ENCODE measurements around the gene SPIN1. TPM values are rescaled to one million over a fixed set of nuclear protein-coding genes. Genes with fewer than 3 reads are reported as not detected.
A peak's percentile ranks its signal among the peaks of the same experiment; 100 is the strongest.

The SPIN1 gene
- total RNA-seq, 4 donors from 2014 or later, result 5.5 to 11.9 (median 6.6) TPM

DNA sequence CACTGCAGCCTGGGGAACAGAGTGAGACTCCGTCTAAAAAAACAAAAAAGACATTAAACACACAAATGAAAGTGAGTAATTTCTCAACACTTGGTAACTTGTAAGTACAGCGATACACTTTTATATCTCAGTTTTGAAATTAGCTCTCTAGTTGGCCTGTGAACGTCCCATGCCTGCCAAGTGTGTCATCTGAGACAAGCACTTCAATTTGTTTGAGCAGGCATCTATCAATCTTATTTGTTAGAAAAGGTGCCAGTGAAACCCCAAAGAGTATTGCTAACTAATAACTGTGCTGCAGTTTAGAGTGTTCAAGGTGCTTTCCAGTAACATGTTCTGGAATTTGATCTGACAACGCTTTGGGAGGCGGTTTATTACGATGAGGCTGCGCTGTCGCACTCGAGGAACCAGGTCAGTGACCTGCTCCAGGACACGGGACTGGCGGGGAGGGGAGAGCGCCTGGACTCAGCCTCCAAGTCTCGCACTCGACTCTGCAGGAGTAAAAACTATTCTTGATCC lies 1.1 kb upstream of the SPIN1 start:
- DNase-seq, result peak in 1 of 2 donors; percentile 21
- no peak for ATAC-seq
- in situ Hi-C loops (cut with MboI; ENCODE audit: low sequenced_read_pairs in 4 of 4) (no loop called here), intact Hi-C loops (cut with DNase I; ENCODE audit: low total_unique reads) (no loop called here)
- H3K4me3 ChIP-seq, result peak overlapping the region; percentile 59 to 70 (median 63)
- no peaks in the 10 kb centered on the region for H3K9me3 ChIP-seq
- H3K27ac ChIP-seq, result peak overlapping the region in 3 of 4 donors; percentile 16 to 70 (median 64)
- TF ChIP-seq, protein P1, sequence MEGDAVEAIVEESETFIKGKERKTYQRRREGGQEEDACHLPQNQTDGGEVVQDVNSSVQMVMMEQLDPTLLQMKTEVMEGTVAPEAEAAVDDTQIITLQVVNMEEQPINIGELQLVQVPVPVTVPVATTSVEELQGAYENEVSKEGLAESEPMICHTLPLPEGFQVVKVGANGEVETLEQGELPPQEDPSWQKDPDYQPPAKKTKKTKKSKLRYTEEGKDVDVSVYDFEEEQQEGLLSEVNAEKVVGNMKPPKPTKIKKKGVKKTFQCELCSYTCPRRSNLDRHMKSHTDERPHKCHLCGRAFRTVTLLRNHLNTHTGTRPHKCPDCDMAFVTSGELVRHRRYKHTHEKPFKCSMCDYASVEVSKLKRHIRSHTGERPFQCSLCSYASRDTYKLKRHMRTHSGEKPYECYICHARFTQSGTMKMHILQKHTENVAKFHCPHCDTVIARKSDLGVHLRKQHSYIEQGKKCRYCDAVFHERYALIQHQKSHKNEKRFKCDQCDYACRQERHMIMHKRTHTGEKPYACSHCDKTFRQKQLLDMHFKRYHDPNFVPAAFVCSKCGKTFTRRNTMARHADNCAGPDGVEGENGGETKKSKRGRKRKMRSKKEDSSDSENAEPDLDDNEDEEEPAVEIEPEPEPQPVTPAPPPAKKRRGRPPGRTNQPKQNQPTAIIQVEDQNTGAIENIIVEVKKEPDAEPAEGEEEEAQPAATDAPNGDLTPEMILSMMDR (IDR thresholded peaks at IDR 0.05 in 4 of 5, conservative IDR thresholded peaks at IDR 0.05 in 1 of 5), result no peak
- no peak for TF ChIP-seq POLR2A (IDR thresholded peaks at IDR 0.05)
- no peaks in the 10 kb centered on the region for H3K36me3 ChIP-seq
- no peaks in the 10 kb centered on the region for H3K4me1 ChIP-seq
- H3K27me3 ChIP-seq, result peaks cover 0 to 6% (median 0%) of the 10 kb centered on the region in 3 donors

DNA sequence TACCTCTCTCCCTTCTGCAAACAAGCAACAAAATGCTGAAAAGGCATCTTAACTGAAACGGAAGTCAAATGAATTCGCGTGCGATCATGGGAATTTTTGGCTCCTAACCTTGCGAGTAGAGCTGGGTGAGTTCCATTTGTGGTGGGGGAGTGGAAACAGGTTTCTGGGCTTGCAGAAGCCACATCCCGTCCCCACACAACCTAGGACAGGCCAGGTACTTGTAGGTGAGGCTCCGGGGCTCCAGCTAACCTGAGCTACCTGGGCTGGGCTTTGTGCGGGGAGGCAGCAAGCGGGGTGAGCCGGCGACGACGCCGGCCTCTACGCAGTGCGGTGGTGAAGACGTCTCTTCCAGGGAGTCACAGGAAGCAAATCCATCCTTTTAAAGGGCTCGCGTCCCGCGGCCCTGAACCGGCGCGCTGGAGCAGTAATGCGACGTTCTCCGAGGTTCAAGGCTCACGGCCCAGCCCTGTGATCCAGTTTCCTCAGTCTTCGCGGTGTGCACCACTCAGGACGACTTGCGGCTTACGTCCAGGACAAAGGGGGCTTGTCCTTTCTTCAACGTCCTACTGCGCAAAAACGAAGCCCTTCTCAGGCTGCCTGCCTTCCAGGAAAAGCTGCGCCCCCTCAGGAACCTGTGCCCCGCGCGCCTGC lies 567 bp upstream of the SPIN1 start:
- peak overlapping the region; percentile 59 to 70 (median 63) for H3K4me3 ChIP-seq
- TF ChIP-seq, protein P1 (IDR thresholded peaks at IDR 0.05 in 4 of 5, conservative IDR thresholded peaks at IDR 0.05 in 1 of 5), result no peak
- no peak for TF ChIP-seq POLR2A (IDR thresholded peaks at IDR 0.05)
- DNase-seq (no peak), ATAC-seq (peak; percentile 38 to 57)
- H3K4me1 ChIP-seq, result no peaks in the 10 kb centered on the region
- in situ Hi-C loops (cut with MboI; ENCODE audit: low sequenced_read_pairs in 4 of 4), result no loop called here
- peak overlapping the region; percentile 48 to 70 (median 62) for H3K27ac ChIP-seq
- no peaks in the 10 kb centered on the region for H3K36me3 ChIP-seq
- intact Hi-C loops (cut with DNase I; ENCODE audit: low total_unique reads), result loop anchor here (2.0 kb wide), 1 partner anchor 661 kb away; the partner anchor contains the start of gene CTSL
- peaks cover 0 to 6% (median 0%) of the 10 kb centered on the region in 3 donors for H3K27me3 ChIP-seq
- no peaks in the 10 kb centered on the region for H3K9me3 ChIP-seq

DNA sequence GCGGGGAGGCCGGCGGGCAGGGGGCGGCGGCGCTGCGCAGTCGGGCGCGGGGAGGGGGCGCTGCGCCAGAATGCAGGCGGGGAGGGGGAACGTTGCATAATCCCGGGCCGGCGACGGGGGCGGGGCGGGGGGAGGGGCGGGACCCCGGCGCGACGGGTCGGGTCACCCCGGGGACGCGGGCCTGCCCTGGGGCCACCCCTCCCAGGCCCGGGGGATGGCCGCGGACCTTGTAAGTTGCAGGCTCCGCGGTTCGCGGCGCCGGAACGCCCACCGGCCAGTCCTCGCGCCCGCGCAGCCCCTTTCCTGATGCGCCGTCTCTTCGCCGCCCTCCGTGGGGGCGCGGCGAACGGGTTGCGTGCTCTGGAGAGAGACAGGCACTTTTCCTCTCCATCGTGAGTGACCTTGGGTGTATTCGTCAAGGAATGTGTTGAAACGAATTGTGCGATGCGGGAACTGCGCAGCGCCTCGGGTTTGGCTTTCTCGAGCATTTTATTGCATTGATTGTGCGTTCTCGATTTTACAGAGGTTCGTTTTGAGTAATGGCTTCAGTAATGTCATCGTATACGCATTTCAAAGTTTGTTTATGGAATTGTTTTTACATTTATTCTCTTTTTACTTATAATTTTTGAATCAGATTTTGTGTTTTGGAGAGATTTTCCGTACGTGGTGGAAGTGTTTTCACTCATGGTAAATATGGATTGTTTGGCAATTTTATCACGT lies 802 bp downstream of the SPIN1 start:
- Histone ChIP-seq H3K27ac (peak overlapping the region; percentile 48 to 68 (median 60)), H3K4me1 (no peaks in the 10 kb centered on the region)

DNA sequence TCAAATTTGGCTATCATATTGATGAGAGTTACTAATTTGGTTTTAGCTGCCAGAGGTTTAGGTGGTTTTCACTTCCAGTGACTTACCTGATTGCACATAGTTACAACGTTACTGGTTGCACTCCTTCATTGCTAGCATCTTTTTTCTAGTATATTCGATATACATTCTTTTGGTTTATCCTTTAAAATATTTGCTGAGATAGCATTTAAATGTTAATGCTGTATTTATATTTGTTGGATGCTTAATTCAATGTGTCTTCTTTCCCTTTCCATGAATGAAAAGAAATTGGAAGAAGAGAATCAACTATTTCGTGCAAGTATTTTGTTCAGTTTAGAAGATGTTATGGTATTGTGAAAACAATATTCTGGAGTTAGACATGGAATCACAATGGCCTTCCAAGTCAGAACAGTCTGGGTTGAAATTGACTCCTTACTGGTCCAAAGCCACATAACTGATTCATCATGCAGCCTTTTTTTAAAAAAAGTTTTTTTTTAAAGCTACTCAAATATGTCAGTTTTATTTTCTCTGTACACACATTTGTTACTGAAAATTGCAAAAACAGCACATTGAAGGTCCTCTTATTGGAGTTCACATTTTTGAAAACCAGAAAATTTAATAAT lies 2.2 kb downstream of the SPIN1 start:
- in situ Hi-C loops (cut with MboI; ENCODE audit: low sequenced_read_pairs in 4 of 4), result no loop called here
- DNase-seq, result no peak

More for the DNA sequence above, 802 bp downstream of the SPIN1 start:
- in situ Hi-C loops (cut with MboI; ENCODE audit: low sequenced_read_pairs in 4 of 4) (no loop called here), intact Hi-C loops (cut with DNase I; ENCODE audit: low total_unique reads) (loop anchor here (2.0 kb wide), 1 partner anchor 662 kb away; the partner anchor contains the start of gene CTSL)
- Histone ChIP-seq H3K27me3 (peaks cover 0 to 6% (median 0%) of the 10 kb centered on the region in 3 donors), H3K36me3 (no peaks in the 10 kb centered on the region), H3K9me3 (no peaks in the 10 kb centered on the region), H3K4me3 (peak overlapping the region; percentile 54 to 67 (median 60))
- TF ChIP-seq, protein P1 (IDR thresholded peaks at IDR 0.05 in 4 of 5, conservative IDR thresholded peaks at IDR 0.05 in 1 of 5), result peak in 1 of 5 experiments; percentile 17
- TF ChIP-seq POLR2A (IDR thresholded peaks at IDR 0.05), result no peak
- ATAC-seq (peak; percentile 12 to 31), DNase-seq (peak in 1 of 2 donors; percentile 3)

More for the DNA sequence above, 2.2 kb downstream of the SPIN1 start:
- Histone ChIP-seq H3K4me3 (no peak overlapping the region), H3K4me1 (no peaks in the 10 kb centered on the region), H3K36me3 (no peaks in the 10 kb centered on the region), H3K27me3 (peaks cover 0 to 6% (median 0%) of the 10 kb centered on the region in 3 donors), H3K27ac (no peak overlapping the region), H3K9me3 (no peaks in the 10 kb centered on the region)
- no peak for ATAC-seq
- intact Hi-C loops (cut with DNase I; ENCODE audit: low total_unique reads), result no loop called here
- no peak for TF ChIP-seq POLR2A (IDR thresholded peaks at IDR 0.05)
- TF ChIP-seq, protein P1 (IDR thresholded peaks at IDR 0.05 in 4 of 5, conservative IDR thresholded peaks at IDR 0.05 in 1 of 5), result no peak

All from gastrocnemius medialis (tissue), 4 donors.